LoVo (cell line): Measurements from ENCODE around the gene CTSD.

Experiments
- DNase-seq: peaks from one replicate; pipeline ENCODE4 v3.0.0-alpha.2; 2016; ENCODE audit warnings: low spot score

CTSD gene

DNA sequence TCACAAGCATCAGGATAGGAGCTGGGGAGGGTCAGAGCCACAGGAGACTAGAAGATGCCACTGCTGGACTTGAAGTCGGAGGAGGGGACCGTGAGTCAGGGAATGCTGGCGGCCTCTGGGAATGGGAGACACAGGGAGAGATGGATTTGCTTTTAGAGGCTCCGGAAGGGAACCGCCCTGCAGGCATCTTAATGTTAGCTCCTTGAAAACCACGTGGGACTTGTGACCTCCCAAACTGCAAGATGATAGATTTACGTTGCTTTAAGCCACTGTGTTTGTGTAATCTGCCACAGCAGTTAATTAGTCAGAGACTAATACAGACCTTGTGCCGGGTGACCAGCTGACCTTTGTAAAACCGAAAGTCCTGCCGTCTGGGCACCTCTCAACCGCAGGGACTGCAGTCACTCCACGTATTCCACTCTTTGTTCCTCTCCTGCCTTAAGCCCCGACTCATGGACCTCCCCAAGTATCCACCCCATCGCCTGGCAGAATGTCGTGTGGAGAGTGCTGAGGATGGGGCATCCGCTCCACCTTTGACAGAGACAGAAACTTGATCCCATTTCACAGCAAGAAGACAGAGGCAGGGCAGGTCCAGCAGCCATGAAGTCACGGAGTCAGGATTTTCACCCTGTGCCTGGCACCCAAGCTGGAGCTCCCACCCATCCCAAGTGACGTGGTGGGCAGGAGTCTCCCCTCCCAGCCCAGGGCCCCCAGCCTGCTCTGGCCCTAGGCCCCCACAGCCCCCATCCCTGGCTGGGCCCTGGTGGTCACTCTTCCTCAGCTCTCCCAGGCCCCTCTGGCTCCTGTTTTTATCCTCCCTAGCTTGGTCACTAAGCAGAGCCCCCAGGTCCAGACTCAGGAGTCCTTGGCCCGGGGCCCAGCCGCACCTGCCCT is 19.4 kb upstream of the CTSD start:
- peak; percentile 7 for DNase-seq

DNA sequence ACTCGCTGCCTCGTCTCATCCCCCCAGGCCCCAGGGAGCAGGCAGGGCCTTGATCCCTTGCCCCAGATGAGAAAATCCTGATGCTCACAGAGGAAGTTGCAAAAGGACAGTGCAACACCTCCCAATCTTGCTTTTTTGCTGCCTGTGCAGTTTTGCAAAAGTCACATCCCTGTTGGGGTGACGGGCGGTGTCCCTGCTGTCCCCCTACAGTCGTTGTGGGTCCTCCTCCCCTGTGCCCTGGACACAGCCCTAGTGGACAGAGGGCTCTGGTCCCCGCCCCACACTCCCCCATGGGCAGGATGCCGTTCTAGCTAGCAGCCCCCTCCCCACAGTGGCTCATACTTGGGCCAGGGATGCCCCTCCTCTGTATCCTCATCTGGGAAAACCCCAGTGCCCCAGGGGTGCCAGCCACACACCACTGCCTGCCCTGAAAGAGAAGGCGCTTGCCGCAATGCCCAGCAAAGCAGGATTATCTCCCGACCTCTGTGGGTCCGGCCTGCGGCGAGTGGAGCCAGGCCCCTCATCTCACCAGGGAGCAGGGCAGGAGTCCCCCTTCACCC is 18.4 kb upstream of the CTSD start:
- no peak for DNase-seq

DNA sequence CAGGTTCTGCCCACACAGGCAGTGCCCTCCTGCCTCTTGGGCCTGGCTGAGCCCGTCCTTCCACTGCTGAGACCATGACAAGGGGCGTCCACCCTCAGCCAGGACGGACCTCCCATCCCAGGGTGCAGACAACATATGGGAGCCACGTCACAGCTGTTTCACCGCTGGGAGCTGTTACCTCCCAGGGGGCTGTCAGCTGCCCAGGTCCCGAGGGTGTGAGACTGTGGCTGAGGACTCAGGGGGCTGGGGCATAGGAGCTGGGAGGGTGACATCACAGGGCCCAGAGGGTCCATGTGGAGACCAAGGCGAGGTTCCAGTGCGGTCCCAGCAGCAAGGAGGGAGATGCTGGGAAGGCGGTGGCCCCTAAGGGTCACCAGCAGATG is 17.9 kb upstream of the CTSD start:
- no peak for DNase-seq

DNA sequence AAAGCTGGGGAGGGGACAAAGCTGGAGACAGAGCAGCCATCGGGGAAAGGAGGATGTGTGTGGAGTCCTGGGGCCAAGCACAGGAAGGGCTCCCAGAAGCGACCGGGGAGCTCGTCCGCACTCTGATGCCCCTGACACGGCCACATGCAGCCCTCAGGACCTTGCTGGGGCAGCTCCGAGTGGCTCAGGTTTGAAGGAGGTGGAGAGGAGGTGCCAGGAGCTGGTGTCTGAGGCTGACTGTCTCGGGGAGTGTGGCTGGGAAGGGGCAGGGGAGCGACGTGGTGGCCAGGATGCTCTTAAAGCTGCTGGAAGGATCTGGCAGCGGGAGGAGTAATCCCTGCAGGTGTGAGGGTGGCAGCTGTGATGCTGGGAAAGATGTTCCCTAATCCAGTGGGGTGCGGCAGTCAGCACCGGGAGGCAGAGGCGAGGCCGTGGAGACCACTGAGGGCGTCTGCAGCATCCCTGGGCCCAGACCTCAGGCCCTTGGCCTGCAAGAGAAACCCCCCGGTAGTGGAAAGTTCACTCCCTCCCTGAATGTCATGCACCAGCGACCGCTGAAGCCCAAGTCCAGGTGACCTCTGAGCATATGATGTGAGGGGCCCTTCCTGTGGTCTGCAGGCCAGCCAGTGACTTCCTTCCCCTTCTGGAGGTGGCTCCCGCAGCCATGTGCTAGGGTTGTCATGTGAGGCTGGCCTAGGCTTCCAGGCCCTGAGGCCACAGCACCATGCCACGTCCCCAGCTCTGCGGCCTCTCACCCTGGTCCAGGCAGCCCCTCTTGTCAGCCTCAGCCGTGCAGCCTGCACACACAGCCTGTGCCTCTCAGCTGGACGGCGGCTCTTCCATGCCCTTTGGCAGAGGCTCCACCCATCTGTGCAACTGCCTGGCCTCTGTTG is 17.2 kb upstream of the CTSD start:
- DNase-seq = no peak

DNA sequence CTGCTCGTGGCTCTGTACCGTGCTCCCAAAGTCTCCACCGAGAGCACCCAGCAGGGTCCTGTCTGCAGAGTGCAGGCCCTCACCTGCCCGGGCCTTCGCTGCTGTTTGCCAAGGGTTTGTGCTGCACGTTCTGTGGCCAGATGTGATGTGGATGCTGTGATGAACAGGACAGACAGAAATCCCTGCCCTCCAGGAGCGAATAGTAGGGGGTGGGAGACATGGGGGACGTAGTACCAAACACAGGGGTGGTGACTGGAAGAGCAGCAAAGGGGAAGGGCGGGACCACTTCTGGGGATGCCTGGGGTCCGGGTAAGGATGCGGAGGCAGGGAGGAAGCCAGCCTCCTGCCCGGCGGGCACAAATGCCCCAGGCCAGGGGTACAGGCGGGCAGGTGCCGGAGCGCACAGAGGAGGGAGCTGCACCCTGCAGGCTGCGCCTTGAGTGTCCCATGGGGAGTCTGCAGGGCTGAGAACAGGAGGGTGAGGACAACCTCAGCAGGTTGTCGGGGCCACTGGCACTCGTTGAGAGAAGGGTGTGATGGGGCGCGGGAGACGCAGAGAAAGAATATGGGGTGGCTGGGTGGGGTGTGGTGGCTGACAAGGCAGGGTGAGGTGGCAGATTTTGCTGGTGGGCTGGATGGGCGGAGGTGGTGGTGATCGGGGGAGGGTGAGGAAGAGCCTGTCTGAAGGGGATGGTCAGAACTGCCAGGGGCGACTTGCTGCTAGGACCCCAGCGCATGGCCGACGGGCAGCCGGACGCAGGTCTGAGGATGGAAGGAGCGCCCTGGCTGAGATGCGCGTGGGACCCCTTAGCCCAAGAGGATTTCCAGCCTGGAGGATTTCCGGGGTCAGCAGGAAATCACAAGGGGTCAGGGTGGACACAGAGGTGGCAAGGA is 16.3 kb upstream of the CTSD start:
- no peak for DNase-seq

DNA sequence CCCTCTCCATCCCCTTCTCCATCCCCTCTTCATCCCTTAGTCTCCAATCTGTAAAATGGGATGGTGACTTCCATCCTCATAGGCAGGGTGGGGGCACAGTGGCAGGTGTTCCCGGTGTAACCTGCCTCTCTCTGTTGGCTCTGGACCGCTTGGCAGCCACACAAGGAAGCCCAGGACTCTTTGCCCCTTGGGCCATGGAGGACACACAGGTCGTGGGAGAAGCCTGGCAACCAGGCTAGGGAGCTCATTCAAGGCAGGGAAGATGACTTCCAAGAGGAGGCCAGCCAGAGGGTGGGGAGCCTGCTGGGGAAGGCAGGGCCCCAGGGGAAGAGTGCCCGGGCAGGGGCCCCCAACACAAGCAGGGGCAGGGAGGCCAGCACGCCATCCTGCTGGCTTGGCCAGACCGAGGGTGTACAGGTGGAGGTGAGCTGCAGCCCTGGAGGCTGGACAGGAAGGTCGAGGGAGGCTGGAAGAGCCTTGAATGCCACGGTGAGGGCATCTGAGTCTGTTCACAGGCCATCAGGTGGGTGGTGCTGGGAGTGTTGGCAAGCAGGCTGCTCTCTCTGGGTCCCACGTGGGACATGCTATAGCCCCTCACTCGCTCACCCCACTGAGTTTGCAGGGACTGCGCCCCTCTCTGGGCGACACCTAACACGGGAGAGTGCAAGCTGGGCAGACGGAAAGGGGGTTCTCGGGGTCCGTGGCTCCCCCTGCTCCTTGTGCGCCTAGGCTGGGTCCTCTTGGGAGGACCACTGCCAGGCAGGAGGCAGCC is 15.5 kb upstream of the CTSD start:
- DNase-seq = no peak

DNA sequence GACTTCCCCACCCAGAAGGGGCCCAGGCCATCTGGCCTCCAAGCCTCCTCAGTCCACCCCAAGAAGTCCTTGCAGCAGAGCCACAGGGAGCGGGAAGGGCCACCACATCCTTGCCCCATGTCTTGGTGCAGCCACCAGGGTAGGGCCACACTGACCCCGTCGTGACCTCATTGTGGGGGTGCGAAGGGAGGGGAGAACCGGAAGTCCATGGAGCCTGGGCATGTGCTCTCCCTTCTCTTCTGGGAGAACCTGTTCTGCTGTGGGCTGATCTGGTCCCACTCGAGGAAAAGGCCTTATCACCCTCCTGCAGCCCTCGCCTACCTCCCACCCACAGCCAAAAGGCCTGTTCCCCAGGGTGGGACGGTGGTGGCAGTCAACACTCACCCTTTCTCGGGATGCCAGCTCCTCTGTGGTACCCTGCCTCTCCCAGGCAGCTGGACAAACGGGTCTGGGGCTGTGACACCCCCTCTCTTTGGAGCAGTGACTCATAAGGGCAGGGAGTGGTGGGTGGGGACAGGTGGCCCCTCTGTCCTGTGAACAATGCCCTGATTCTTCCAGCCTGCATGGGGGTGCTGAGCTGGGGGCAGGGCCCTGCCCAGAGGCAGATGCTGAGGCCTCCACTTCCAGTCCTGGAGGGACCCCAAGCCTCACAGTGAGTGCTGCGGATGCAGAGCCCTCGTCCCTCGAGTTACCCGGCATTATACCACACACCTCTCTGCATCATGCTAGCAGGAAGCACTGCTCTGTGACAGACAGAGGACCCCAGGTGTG is 14.6 kb upstream of the CTSD start:
- DNase-seq = no peak

DNA sequence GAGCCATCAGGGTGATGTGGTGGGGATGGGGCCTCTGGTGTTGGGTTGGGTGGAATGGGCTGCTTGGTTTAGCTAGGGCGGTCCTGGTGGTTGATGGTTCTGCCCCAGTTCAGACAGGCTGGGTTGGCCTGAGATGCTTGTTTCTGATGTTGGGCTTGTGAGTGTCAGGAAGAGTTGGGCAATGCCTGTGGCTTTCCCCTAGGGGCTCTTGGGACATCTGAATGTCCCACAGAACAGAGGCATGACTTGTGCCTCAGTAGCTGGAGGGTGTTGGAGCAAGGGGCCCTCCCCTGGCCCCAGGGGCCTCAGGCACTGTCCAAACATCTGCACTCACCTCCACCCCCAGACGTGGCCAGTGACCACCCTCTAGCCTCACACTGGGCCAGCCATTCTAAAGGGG is 14.0 kb upstream of the CTSD start:
- no peak for DNase-seq

DNA sequence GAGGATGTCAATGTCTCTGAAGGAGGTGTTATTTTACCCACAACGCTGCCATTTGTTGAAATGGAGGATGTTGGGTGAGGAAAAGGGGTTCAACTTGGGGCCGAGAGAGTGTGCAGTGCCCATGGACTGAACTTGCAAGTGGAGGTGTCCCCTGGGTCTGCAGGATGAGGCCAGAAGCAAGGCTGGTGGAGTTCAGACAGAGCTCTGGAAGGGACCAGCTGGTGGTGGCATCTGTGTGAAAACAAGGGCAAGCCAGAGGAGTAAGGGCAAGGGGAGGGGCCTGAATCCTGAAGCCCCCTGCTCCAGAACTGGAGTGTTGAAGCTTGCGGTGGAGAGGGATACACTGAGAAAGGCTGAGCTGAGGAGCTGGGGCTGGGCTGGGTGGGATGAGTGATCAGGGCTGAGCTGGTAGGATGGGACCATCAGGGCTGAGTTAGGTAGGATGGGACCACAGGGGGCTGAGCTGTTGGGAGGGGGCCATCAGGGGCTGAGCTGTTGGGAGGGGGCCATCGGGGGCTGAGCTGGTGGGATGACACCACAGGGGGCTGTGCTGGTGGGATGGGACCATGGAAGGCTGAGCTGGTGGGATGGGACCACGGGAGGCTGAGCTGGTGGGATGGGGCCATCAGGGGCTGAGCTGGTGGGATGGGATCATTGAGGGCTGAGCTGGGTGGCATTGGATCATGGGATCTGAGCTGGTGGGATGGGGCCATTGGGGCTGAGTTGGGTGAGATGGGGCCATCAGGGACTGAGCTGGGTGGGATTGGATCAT is 13.4 kb upstream of the CTSD start:
- no peak for DNase-seq

DNA sequence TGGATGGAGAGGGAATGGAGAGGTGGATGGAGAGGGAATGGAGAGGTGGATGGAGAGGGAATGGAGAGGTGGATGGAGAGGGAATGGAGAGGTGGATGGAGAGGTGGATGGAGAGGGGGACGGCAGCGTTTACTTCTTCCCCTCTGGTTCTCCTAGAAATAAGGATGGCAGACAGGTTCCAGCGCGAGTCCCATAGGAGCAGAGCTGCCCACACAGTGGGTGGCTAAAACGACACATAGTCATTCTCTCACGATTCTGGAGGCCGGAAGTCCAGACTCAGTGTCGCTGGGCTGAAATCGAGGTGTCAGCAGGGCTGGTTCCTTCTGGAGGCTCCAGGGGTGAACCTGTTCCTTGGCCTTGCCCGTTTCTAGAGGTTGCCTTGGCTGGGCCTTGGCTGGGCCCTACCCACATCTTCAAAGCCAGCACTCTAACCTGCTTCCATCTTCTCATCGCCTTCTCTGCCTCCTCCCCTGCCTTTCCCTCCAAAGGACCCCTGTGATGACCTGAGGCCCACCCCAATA is 12.7 kb upstream of the CTSD start:
- DNase-seq = no peak

DNA sequence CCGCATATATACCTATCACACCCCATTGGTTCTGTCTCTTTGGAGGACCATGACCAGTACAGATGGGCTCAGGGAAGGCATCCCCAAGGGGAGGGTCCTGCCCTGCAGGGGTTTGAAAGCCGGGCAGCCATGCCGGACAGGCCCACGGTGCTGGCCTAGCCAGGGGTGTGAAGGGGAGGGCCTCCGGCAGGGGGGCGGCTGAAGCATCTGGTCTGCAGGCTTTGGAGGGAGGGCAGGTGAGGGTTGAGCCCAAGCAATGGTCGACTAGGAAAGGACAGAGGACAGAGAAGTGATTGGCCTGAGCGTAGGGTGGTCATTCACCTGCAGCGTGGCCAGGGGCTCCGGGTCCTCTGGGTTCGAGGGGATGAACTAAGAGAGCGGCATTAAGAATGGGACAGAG is 11.2 kb upstream of the CTSD start:
- DNase-seq = no peak

DNA sequence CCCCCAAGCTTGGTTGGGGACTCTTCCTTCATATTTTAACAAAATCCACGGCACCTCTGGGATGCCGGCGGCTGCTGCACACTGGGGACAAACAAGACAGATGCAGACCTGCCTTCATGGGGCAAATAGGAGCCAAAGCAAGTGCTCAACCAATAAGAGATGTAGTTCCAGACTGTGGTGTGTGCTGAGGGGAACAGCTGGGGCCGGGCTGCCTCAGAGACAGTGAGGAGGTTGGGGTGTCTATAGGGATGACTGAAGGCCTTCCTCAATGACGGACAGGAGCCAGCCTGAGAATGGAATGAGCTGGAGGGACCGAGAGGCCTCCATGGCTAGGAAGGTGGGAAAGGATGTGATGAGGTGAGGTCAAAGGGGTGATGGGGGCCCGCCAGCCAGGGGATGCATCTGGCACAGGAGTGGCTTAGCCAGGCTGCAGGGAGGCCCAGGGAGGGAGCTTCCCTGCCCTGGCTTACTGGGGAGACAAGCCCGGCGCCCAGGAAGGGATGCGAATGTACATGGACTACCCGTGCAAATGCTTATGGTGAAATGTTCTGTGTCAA is 10.3 kb upstream of the CTSD start:
- no peak for DNase-seq

DNA sequence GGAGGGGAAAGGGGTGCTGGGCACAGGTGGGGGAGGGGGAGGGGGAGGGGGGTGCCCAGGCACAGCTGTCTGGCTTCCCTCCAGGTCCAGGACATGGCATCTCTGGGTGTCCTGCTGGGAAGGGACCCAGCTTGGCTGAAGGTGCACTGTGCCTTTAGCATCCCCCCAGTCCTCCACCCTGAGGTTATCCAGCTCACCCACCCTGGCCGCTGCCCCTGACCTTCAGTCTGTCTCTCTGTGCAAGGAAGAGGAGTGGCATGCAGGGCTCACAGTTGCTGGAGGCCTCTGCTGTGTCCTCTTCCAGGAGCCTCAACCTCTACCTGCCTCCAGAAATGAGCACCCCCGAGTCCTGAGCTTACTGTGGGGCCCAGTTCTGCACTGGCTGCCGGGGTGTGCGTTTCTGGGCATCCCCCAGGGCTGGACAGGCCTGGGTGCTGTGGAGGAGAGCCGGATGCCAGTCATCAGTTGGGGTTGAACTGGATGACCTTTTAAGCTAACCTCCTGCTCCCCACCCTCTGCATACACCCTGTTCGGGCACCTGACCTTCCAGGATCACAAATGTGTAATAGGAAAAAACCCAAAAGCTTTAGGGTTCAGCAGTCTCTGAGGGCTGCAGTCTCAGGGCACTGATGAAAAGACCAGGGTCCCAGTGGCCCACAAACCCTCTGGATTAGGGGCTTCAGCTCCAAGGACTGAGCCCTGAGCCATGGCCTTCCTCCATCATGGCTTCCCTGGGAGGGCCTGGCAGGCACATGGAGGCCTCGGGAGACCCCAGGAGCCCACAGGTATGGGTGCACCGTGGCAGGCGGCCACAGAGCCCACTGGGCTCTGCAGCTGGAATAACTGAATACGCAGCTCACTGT is 9.6 kb upstream of the CTSD start:
- no peak for DNase-seq

DNA sequence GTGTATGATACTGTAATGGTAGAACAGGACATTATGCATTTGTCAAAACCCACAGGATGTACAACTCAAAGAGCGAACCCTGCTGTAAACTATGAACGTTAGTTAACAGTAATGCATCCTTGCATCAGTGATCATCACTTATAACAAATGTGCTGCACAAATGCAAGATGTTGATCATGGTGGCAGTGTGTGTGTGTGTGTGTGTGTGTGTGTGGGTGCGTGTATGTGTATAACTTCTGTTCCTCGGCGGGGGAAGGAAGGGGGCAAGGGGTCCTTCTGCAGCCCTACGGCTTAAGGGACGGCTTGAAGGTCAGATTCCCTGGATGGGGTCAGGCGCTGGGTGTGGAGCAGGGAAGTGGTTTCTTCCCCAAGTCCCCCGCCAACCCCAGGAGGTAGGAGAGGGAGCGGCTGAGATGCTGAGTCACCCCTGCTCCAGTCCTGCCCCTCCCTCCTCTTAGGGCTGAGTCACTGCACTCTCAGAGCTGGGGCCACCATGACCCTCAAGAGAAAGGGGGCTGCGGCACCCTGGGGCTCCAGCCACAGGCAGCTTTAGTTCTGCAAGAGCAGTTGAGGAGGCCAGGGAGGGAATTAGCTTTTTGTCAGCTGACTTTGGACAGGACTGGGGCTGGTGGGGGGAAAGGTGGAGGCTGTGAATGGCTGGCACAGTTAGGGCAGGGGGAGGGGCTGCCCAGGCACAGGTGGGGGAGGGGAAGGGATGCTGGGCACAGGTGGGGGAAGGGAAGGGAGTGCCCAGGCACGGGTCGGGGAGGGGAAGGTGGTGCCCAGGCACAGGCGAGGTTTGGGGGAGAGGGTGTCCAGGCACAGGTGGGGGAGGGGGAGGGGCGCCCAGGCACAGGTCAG is 8.8 kb upstream of the CTSD start:
- peak; percentile 85 for DNase-seq

DNA sequence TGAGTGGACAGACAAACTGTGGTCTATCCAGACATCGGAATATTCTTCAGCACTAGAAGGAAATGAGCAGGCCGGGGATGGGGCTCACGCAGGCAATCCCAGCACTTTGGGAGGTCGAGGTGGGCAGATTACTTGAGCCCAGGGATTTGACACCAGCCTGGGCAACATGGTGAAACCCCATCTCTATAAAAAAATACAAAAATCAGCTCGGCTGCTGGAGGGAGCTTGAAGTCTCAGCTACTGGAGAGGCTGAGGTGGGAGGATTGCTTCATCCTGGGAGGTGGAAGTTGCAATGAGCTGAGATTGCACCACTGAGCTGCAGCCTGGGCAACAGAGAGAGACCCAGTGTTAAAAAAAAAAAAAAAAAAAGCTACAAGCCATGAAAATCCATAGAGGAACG is 8.0 kb upstream of the CTSD start:
- no peak for DNase-seq

DNA sequence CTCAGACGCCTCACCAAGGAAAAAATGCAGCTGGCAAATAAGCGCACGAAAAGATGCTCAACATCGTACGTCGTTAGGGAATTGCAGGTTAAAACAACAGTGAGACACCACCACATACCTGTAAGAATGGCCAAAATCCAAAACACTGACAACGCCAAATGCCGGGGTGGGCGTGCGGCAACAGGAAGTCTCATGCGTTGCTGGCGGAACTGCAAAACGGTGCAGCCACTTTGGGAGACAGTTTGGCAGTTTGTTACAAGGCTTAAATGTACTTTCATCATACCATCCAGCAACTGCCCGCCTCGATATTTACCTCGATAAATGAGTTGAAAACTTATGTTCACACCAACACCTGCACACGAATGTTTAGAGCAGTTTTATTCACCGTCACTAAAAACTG is 7.5 kb upstream of the CTSD start:
- DNase-seq = no peak

DNA sequence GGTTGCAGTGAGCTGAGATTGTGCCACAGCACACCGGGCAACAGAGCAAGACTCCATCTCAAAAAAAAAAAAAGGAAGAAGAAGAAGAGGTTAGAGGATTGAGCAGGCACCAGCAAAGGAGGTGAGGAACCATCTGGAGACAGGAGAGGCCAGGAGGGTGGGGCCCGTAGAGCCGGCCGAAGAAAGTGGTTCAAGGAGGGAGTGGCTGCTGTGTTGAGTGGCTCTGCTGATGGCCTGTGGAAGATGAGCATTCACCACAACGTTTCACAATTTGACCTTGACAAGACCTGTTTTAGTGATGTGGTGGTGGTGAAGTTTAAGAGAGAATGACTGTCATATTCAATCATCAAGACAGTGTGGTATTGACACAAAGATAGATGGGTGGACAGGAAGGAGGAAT is 6.8 kb upstream of the CTSD start:
- peak; percentile 16 for DNase-seq
